Prostate gland (tissue), 2 donors: Measurements from ENCODE around the gene SELENOT.

Experiments used
- POLR2A ChIP-seq: fragments of 450-650 bp; IDR thresholded peaks from one replicate; pipeline ENCODE4 v1.6.1; 2016; ENCODE audit warnings: antibody characterized with exemption, mild to moderate bottlenecking
- TF ChIP-seq, protein P1 (sequence below), 4 experiments: fragments of 200-600 bp in 2 of 4; fragments of 450-650 bp in 2 of 4; sonication (generic) in 2 of 4; IDR thresholded peaks; 1 replicate in 3 of 4; 2 replicates in 1 of 4; pipeline ENCODE4 v1.5.1; 2016 to 2019; ENCODE audit warnings: antibody characterized with exemption in 4 of 4, mild to moderate bottlenecking in 2 of 4, moderate library complexity in 2 of 4

DNA sequence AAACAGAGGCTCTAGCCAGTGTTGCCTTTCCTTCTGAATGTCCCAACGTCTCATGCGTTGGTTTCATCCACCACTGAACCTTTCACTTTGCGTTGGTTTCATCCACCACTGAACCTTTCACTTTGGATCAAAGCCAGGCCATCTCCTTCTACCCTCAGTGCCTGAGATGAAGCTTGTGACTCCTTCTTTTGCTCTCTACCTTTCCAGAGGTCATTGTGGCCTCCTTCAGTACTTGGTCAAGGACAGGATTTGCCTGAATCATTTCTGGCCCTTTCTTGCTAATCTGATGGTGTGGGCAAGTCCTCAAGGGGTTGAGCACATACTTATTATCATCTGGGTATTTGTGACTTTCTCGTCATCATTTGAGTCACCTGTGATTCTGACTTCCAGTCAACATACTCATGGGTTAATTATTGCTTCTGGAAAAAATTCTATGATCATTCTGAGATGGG is 50.0 kb downstream of the SELENOT start:
- TF ChIP-seq, protein P1, sequence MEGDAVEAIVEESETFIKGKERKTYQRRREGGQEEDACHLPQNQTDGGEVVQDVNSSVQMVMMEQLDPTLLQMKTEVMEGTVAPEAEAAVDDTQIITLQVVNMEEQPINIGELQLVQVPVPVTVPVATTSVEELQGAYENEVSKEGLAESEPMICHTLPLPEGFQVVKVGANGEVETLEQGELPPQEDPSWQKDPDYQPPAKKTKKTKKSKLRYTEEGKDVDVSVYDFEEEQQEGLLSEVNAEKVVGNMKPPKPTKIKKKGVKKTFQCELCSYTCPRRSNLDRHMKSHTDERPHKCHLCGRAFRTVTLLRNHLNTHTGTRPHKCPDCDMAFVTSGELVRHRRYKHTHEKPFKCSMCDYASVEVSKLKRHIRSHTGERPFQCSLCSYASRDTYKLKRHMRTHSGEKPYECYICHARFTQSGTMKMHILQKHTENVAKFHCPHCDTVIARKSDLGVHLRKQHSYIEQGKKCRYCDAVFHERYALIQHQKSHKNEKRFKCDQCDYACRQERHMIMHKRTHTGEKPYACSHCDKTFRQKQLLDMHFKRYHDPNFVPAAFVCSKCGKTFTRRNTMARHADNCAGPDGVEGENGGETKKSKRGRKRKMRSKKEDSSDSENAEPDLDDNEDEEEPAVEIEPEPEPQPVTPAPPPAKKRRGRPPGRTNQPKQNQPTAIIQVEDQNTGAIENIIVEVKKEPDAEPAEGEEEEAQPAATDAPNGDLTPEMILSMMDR (IDR thresholded peaks at IDR 0.05) = no peak
- TF ChIP-seq POLR2A = no peak
